ENCODE measurements around the gene EPHB1. TPM values are rescaled to one million over a fixed set of nuclear protein-coding genes. Genes with fewer than 3 reads are reported as not detected.
A peak's percentile ranks its signal among the peaks of the same experiment; 100 is the strongest.

Gene EPHB1
- total RNA-seq, 2 experiments from 2014 or later, result 0.39 to 0.91 TPM

GRCh38 chr3:134872440-134873388 is 77.7 kb downstream of the EPHB1 start:
- Mint-ChIP-seq H3K27ac (no peak overlapping the region), H3K4me3 (no peak overlapping the region), H3K9me3 (no peaks in the 10 kb centered on the region), H3K27me3 (peaks cover 10% of the 10 kb centered on the region), H3K36me3 (no peaks in the 10 kb centered on the region), H3K4me1 (no peaks in the 10 kb centered on the region)
- POLR2A ChIA-PET, result no interaction called here
- ATAC-seq (ENCODE audit: low read depth) (no peak), DNase-seq (no peak)

- Mint-ChIP-seq H3K36me3 (no peaks in the 10 kb centered on the region), H3K4me1 (no peaks in the 10 kb centered on the region), H3K27ac (no peak overlapping the region), H3K4me3 (no peak overlapping the region), H3K27me3 (peaks cover 5% of the 10 kb centered on the region), H3K9me3 (no peaks in the 10 kb centered on the region)
- DNase-seq, result no peak
- ATAC-seq (ENCODE audit: low read depth), result no peak
- POLR2A ChIA-PET, result no interaction called here
These were observed 78.7 kb downstream of the EPHB1 start for GRCh38 chr3:134873789-134874188.

GRCh38 chr3:134874737-134875413 is 79.8 kb downstream of the EPHB1 start:
- no peak overlapping the region for H3K4me3 Mint-ChIP-seq
- no peak for ATAC-seq (ENCODE audit: low read depth)
- peaks cover 9% of the 10 kb centered on the region for H3K27me3 Mint-ChIP-seq
- no peaks in the 10 kb centered on the region for H3K36me3 Mint-ChIP-seq
- H3K4me1 Mint-ChIP-seq, result no peaks in the 10 kb centered on the region
- H3K27ac Mint-ChIP-seq, result no peak overlapping the region
- DNase-seq, result no peak
- no peaks in the 10 kb centered on the region for H3K9me3 Mint-ChIP-seq
- POLR2A ChIA-PET, result no interaction called here

- Mint-ChIP-seq H3K9me3 (no peaks in the 10 kb centered on the region), H3K27me3 (peaks cover 7% of the 10 kb centered on the region)
- POLR2A ChIA-PET, result no interaction called here
These were observed 81.8 kb downstream of the EPHB1 start for GRCh38 chr3:134876836-134877235.

DNA sequence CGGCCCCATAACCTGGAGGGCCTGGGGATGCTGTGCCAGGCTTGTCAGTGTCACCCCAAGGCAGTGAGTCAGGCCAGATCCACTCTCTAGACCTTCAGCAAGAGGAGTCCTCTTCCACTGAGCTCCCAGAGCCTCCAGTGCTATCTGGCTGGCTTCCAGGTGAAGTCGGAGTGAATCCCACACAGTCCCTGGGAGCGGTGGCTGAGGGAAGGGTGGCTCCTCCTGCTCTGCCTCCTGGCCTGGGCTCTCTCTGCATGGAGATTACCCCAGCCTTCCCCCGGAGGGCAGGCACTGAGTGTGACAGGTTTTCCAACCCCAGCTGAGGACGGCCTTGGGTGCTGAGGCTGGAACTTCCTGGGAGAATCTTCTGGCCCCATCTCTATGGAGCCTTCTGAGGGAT is 82.7 kb downstream of the EPHB1 start:
- Mint-ChIP-seq H3K27me3 (peaks cover 9% of the 10 kb centered on the region), H3K4me1 (no peaks in the 10 kb centered on the region), H3K9me3 (no peaks in the 10 kb centered on the region), H3K4me3 (no peak overlapping the region), H3K36me3 (no peaks in the 10 kb centered on the region), H3K27ac (no peak overlapping the region)
- POLR2A ChIA-PET, result no interaction called here
- ATAC-seq (ENCODE audit: low read depth) (no peak), DNase-seq (no peak)

More at GRCh38 chr3:134876836-134877235, 81.8 kb downstream of the EPHB1 start:
- Mint-ChIP-seq H3K36me3 (no peaks in the 10 kb centered on the region), H3K4me1 (no peaks in the 10 kb centered on the region), H3K27ac (no peak overlapping the region), H3K4me3 (no peak overlapping the region)
- no peak for DNase-seq
- ATAC-seq (ENCODE audit: low read depth), result no peak

DNA sequence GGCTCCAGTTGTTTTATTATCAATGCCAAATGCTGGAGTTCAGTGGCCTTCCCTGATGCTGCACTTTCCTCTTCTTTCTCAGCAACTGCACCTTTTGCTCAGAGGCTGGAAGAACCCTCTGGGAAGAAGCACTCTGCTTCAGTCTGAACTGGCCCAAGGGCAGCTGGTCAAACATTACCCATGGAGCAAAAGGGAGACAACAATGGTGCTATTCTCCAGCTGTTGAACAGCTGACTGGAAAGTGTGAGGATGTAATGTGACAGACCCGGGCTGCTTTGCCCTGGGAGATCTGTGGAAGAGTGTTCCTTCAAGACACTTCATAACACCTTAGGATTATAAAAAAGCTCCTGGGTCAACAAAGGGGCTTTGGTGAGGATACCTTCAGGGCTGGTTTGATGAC is 84.9 kb downstream of the EPHB1 start:
- no peak overlapping the region for H3K27ac Mint-ChIP-seq

GRCh38 chr3:134880431-134880830 is 85.4 kb downstream of the EPHB1 start:
- H3K4me3 Mint-ChIP-seq, result no peak overlapping the region
- ATAC-seq (ENCODE audit: low read depth), result no peak
- H3K9me3 Mint-ChIP-seq, result no peaks in the 10 kb centered on the region
- H3K27ac Mint-ChIP-seq, result no peak overlapping the region
- H3K36me3 Mint-ChIP-seq, result no peaks in the 10 kb centered on the region
- peaks cover 2% of the 10 kb centered on the region for H3K4me1 Mint-ChIP-seq
- no peak for DNase-seq
- POLR2A ChIA-PET, result no interaction called here
- peaks cover 19% of the 10 kb centered on the region for H3K27me3 Mint-ChIP-seq

More for the DNA sequence above, 84.9 kb downstream of the EPHB1 start:
- POLR2A ChIA-PET, result no interaction called here
- ATAC-seq (ENCODE audit: low read depth), result no peak
- peaks cover 15% of the 10 kb centered on the region for H3K27me3 Mint-ChIP-seq
- H3K4me3 Mint-ChIP-seq, result no peak overlapping the region
- no peaks in the 10 kb centered on the region for H3K36me3 Mint-ChIP-seq
- H3K4me1 Mint-ChIP-seq, result no peaks in the 10 kb centered on the region
- DNase-seq, result no peak
- H3K9me3 Mint-ChIP-seq, result no peaks in the 10 kb centered on the region

DNA sequence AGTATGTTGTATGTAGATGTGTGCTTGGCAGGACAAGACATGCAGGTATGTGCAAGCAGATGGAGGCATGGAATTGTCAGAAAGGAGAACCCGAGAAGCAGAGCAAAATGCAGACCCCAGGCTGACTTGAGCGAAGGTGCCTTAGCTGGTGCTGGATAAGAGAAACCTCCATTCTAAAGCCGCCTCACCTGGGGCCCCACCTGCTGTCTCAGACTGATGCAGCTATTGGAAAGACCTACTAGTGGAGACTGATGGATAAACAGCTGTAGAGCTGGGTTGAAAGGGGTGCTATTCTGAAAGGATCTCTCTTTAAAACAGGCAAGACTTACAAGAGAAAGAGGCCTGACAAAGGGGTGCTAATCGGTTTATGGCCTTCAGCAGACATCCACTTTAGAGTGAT is 86.2 kb downstream of the EPHB1 start:
- DNase-seq (no peak), ATAC-seq (ENCODE audit: low read depth) (no peak)
- POLR2A ChIA-PET, result no interaction called here
- Mint-ChIP-seq H3K36me3 (no peaks in the 10 kb centered on the region), H3K27ac (no peak overlapping the region), H3K27me3 (peaks cover 19% of the 10 kb centered on the region), H3K9me3 (no peaks in the 10 kb centered on the region), H3K4me3 (no peak overlapping the region), H3K4me1 (peaks cover 9% of the 10 kb centered on the region)

DNA sequence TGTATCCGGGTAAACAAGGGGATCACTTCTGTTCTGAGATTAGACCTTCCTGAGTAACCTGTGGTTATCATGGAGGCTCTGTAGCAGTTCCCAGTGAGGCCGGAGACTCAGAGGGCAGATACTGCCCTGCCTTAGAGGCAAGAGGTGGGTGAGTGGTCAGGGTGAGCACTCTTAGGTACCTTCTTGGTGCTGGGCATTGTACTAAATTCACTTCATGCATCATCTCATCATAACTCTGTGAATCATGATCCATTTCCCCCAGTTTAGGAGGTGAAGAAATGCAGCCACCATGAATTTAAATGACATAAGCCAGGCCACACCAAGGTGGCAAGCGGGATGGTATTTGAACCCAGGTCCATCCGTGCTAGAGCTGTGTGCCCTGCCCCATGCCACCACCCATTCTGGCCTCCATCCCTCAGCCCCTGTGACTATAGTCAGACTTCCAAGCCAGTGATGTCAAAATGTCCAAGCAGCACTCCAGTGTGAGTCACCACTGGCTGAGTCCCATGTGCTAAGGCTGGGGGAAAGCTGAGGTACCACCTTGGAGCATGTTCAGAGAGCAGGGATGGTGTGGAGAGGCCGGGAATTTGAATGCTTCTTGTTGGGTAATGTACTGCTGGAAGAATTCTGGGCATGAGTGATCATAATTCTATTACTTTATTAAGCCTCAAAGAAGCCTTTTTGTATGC is 88.8 kb downstream of the EPHB1 start:
- no peak for DNase-seq
- POLR2A ChIA-PET, result no interaction called here
- Mint-ChIP-seq H3K9me3 (no peaks in the 10 kb centered on the region), H3K4me3 (no peak overlapping the region), H3K4me1 (peaks cover 10% of the 10 kb centered on the region), H3K27ac (no peak overlapping the region), H3K27me3 (peaks cover 28% of the 10 kb centered on the region), H3K36me3 (no peaks in the 10 kb centered on the region)
- no peak for ATAC-seq (ENCODE audit: low read depth)

GRCh38 chr3:134885877-134886621 is 91.0 kb downstream of the EPHB1 start:
- no peaks in the 10 kb centered on the region for H3K36me3 Mint-ChIP-seq
- H3K4me3 Mint-ChIP-seq, result peak overlapping the region; percentile 23
- peaks cover 10% of the 10 kb centered on the region for H3K4me1 Mint-ChIP-seq
- peaks cover 26% of the 10 kb centered on the region for H3K27me3 Mint-ChIP-seq
- no peak overlapping the region for H3K27ac Mint-ChIP-seq
- POLR2A ChIA-PET, result no interaction called here
- ATAC-seq (ENCODE audit: low read depth) (peak; percentile 92), DNase-seq (peak; percentile 32)
- no peaks in the 10 kb centered on the region for H3K9me3 Mint-ChIP-seq

DNA sequence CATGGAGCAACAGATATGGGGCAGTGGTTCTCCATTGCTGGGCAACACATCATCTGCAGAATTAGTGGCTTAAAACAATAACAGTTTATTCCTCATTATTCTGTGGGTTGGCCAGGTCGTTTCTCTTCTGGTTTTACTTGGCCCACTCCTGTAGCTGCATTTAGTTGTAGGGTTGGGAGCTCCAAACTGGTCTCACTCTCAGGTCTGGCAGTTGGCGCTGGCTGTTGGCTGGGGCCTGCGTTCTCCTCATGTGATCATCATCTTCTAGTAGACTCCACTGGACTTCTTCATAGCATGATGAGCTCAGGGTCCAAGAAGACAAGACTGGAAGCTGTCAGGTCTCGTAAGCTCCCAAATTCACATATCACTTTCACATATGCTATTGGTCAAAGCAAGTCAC is 91.9 kb downstream of the EPHB1 start:
- H3K4me1 Mint-ChIP-seq, result peaks cover 10% of the 10 kb centered on the region
- POLR2A ChIA-PET, result no interaction called here
- no peaks in the 10 kb centered on the region for H3K9me3 Mint-ChIP-seq
- no peak overlapping the region for H3K4me3 Mint-ChIP-seq
- ATAC-seq (ENCODE audit: low read depth) (no peak), DNase-seq (no peak)
- H3K36me3 Mint-ChIP-seq, result no peaks in the 10 kb centered on the region
- no peak overlapping the region for H3K27ac Mint-ChIP-seq
- peaks cover 23% of the 10 kb centered on the region for H3K27me3 Mint-ChIP-seq

DNA sequence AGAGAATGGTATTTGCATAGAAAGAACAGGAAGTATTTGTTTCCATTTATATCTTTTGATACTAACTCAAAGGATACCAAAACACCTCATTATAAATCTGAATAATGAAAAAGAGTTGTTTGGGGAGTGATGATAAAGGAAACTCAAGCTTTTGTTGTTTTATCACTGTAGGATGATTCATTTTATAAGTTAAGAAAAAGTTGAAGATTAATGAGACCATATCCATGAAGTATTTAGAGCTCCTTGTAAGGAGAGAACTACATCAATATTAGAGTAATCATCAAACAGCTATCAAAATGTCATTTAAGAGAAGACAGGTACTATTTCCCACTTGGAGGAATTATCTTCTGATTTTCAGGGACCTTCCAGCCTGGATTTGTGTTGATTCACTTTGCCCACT is 92.5 kb downstream of the EPHB1 start:
- H3K27ac Mint-ChIP-seq, result no peak overlapping the region
- H3K9me3 Mint-ChIP-seq, result no peaks in the 10 kb centered on the region
- ATAC-seq (ENCODE audit: low read depth), result no peak

DNA sequence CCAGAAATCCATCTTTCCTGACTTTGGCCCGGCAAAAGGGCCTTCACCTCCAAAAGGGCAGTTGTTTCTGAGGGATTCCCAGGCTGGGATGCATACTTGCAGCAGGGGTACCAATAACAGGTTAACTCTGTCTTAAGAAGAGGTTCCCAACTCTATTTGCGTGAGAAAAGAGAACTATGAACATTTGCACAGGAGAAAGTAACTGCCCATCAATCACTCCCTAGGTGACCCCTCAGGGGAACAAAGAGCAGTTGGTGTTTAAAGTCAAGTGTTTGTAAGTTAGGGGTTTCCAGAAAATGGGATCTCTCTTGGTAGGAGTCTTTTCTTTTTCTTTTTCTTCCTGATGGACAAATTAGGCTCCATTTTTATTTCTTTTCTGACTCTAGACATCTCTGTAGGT is 97.3 kb downstream of the EPHB1 start:
- Mint-ChIP-seq H3K9me3 (no peaks in the 10 kb centered on the region), H3K4me1 (no peaks in the 10 kb centered on the region), H3K36me3 (no peaks in the 10 kb centered on the region), H3K27me3 (peaks cover 22% of the 10 kb centered on the region), H3K27ac (no peak overlapping the region), H3K4me3 (no peak overlapping the region)
- ATAC-seq (ENCODE audit: low read depth) (no peak), DNase-seq (no peak)
- POLR2A ChIA-PET, result no interaction called here

More for the DNA sequence above, 92.5 kb downstream of the EPHB1 start:
- DNase-seq, result no peak
- H3K4me3 Mint-ChIP-seq, result no peak overlapping the region
- no peaks in the 10 kb centered on the region for H3K36me3 Mint-ChIP-seq
- POLR2A ChIA-PET, result no interaction called here
- peaks cover 10% of the 10 kb centered on the region for H3K4me1 Mint-ChIP-seq
- H3K27me3 Mint-ChIP-seq, result peaks cover 23% of the 10 kb centered on the region
